Muscle of arm (tissue), 14 donors: Measurements from ENCODE around the gene NCKAP5L. TPM values are rescaled to one million over a fixed set of nuclear protein-coding genes. Genes with fewer than 3 reads are reported as not detected.
"Not testable (repeated sequence)": the region's sequence is repeated elsewhere in the genome, so short reads cannot be mapped to it uniquely, and the experiment has no call there.

ENCODE experiments used
- DNase-seq: peaks from one replicate; pipeline ENCODE4 v3.0.0-alpha.2; 2013
- long read RNA-seq, 11 donors: transcript quantifications; one replicate each; lab custom pipeline, GENCODE V29; 2026
- polyA plus RNA-seq, 12 donors: library from polyadenylated mRNA; unstranded; fragments of 120-200 nt; gene quantifications; one replicate each; pipeline ENCODE4 v1.2.1, GENCODE V29; 2013; ENCODE audit not compliant: insufficient read length in 12 of 12

The NCKAP5L gene
- polyA plus RNA-seq = 10 to 100 TPM in 11 of 12 donors, not detected in 1; 22.5 to 51.4 (median 30.0) TPM
- long read RNA-seq, donor 1, partial matches to known transcripts = 0 of 1 reads
- long read RNA-seq, donor 1, other reads (novel, unspliced or antisense) = 0 of 1 reads
- long read RNA-seq, donor 2, full-length matches to known transcripts = 7 of 43 reads
- long read RNA-seq, donor 2, partial matches to known transcripts = 36 of 43 reads
- long read RNA-seq, donor 2, other reads (novel, unspliced or antisense) = 0 of 43 reads
- long read RNA-seq, donor 3, partial matches to known transcripts = 15 of 18 reads
- long read RNA-seq, donor 3, other reads (novel, unspliced or antisense) = 0 of 18 reads
- long read RNA-seq, donor 4, partial matches to known transcripts = 0 of 1 reads
- long read RNA-seq, donor 4, other reads (novel, unspliced or antisense) = 0 of 1 reads
- long read RNA-seq, donor 5 = 0 reads
- long read RNA-seq, donor 6, full-length matches to known transcripts = 3 of 16 reads
- long read RNA-seq, donor 6, partial matches to known transcripts = 13 of 16 reads
- long read RNA-seq, donor 6, other reads (novel, unspliced or antisense) = 0 of 16 reads
- long read RNA-seq, donor 7, full-length matches to known transcripts = 2 of 13 reads
- long read RNA-seq, donor 7, partial matches to known transcripts = 11 of 13 reads
- long read RNA-seq, donor 7, other reads (novel, unspliced or antisense) = 0 of 13 reads
- long read RNA-seq, donor 8, full-length matches to known transcripts = 8 of 33 reads
- long read RNA-seq, donor 8, partial matches to known transcripts = 25 of 33 reads
- long read RNA-seq, donor 8, other reads (novel, unspliced or antisense) = 0 of 33 reads
- long read RNA-seq, donor 9, full-length matches to known transcripts = 2 of 7 reads
- long read RNA-seq, donor 9, partial matches to known transcripts = 5 of 7 reads
- long read RNA-seq, donor 9, other reads (novel, unspliced or antisense) = 0 of 7 reads
- long read RNA-seq, donor 10, full-length matches to known transcripts = 7 of 17 reads
- long read RNA-seq, donor 10, partial matches to known transcripts = 10 of 17 reads
- long read RNA-seq, donor 10, other reads (novel, unspliced or antisense) = 0 of 17 reads
- long read RNA-seq, donor 11, full-length matches to known transcripts = 1 of 20 reads
- long read RNA-seq, donor 11, partial matches to known transcripts = 19 of 20 reads
- long read RNA-seq, donor 11, other reads (novel, unspliced or antisense) = 0 of 20 reads

GRCh38 chr12:49828133-49829091, at the start of gene NCKAP5L:
Gene NCKAP5L (minus strand): TSS chr12:49828413. CDS start chr12:49804044, 24,369 bp downstream.
- peak; percentile 97 for DNase-seq

- DNase-seq = no peak
These were observed 48.9 kb upstream of the NCKAP5L start for GRCh38 chr12:49877066-49877465.

GRCh38 chr12:49876070-49876469, 47.9 kb upstream of the NCKAP5L start:
- DNase-seq = no peak

- no peak for DNase-seq
These were observed 47.0 kb upstream of the NCKAP5L start for GRCh38 chr12:49875115-49875720.

GRCh38 chr12:49874142-49874897, 46.1 kb upstream of the NCKAP5L start:
- DNase-seq = no peak

GRCh38 chr12:49873361-49873934, 45.2 kb upstream of the NCKAP5L start:
- DNase-seq = no peak

- DNase-seq = no peak
These were observed 44.6 kb upstream of the NCKAP5L start for GRCh38 chr12:49872781-49873181.

- no peak for DNase-seq
These were observed 44.2 kb upstream of the NCKAP5L start for GRCh38 chr12:49872381-49872780.

- DNase-seq = not testable (repeated sequence)
These were observed 43.6 kb upstream of the NCKAP5L start for GRCh38 chr12:49871811-49872251.

- DNase-seq = no peak
These were observed 43.0 kb upstream of the NCKAP5L start for GRCh38 chr12:49871263-49871561.

GRCh38 chr12:49870501-49871262, 42.5 kb upstream of the NCKAP5L start:
- DNase-seq = no peak

- no peak for DNase-seq
These were observed 41.7 kb upstream of the NCKAP5L start for GRCh38 chr12:49869816-49870500.

GRCh38 chr12:49868952-49869815, 41.0 kb upstream of the NCKAP5L start:
- DNase-seq = peak; percentile 86

- DNase-seq = no peak
These were observed 40.2 kb upstream of the NCKAP5L start for GRCh38 chr12:49868449-49868848.

GRCh38 chr12:49867570-49868341, 39.5 kb upstream of the NCKAP5L start:
- DNase-seq = peak; percentile 41
